NCI-H2227 treated with DMSO at 0.1 percent for 48 hours (cell line): ENCODE measurements around the gene CDHR3.

Experiments
- DNase-seq: peaks from one replicate; lab custom pipeline; 2025; lab: John Stamatoyannopoulos, UW

Gene CDHR3

DNA sequence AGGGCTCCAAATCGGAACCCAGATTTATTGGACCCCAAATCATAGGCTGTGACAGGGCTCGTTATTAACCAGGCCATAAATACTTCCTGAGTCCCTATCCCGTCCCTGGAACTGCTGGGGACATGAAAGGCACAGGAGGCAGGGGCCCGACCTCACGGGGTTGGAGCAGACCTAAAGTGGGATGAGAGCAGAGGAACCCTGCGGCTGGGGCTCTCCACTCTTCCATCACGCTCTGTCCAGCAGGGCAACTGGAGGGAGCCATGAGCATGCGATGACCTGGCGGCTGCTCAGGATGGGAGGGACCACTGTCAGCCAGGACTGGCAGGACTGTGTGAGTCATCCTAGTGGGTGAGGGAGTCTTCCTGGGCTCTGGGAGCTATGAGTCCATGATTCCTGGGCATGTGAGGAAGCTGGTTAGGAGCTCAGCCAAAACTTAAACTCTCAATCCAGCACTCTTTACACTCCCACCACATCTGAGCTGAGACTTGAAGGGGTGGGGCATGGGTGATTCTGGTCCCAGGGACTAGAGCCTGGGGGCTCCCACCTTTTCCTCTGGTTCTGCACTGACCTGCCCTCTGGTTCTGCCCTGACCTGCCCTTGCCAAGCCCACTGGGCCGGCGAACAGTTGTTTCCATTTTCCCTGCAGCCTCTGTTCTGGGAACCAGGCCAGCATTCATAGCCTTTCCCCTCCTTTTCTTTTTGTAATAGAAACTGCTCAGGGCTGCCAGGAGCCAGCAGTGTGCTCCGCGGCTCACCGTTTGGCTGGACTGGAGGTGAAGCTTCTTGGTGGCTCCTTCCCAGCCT is 101.9 kb downstream of the CDHR3 start:
- DNase-seq, result peak; percentile 23

DNA sequence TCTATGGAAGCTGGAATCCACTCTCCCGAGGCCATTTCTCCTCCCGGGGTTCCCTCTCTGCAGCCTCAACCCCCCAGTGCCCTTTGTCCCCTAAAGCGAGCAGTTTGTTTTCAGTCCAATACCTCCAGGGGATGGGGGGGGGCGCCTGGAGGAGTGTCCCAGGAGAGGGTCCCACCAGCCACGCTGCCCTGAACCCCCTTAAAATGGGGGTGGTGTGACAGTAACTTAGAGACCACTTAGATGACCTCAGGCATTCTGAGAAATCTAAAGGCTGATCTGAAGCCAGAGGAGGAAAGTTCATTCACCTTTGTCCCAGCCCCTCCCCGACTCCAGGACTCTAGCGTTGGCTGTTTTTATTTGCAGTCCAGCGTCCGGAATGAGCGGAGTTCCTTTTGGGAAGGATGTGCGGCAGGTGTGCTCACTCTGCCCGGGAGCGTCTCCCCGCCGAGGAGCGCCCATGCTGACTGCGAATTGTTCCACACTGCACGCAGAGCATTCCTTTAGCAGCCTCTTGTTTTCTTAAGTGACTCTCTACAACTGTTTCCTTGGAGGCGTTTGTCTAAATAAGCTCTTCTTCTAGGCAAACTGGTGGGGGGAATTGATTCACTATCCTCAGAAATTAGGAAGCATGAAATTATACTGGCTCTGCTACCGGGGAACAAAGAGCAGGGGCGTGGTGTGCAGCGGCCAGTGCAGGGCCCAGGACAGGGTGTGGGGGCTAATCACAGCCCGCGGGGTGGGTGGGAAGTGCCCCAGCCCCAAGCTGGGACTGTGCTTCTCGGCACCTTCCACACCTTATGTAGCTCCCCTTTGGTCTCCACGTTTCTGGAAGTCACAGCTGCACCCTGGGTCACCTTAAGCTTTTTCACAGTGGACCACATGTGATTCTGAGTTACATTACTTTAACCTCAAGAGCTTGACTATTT is 102.8 kb downstream of the CDHR3 start:
- DNase-seq, result peak; percentile 44

DNA sequence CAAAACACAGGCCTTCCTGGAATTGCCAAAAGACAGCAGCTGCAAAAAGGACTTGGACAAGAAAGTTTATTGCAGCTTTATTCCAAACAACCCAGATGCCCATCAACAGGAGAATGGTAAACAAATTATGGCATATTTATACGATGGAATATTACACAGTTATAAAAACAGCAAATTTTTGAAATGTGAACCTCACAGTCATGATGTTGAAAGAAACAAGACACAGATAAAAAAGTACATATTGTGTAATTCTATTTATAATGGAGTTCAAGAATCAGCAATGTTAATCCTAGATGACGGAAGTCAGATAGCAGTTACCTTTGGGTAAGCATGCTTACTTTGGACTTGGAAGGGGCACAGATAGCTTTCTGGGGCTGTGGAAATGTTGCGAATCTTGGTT is 104.6 kb downstream of the CDHR3 start:
- DNase-seq, result no peak

- no peak for DNase-seq
Measured at GRCh38 chr7:106068538-106068961, 105.5 kb downstream of the CDHR3 start.

DNA sequence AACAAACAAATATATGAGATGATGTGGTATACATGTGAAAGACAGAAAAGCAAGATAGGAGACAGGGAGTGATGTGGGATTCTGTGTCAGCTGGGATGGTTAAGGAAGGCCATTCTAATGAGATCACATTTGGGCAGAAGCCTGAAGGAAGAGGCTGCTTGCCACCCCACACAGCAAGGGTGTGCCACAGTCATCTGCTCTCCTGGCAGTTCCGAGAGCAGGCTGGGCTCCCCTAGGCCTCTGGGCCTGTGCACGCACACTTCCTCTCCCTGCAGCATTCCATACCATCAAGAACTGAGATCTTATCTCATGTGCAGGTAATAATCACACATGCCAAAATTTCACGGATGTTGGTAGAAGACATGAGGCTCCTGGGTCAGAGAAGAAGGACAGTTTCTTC is 105.9 kb downstream of the CDHR3 start:
- no peak for DNase-seq

- no peak for DNase-seq
Measured at GRCh38 chr7:106069471-106070200, 106.6 kb downstream of the CDHR3 start.

GRCh38 chr7:106070201-106070551 is 107.1 kb downstream of the CDHR3 start:
- no peak for DNase-seq

DNA sequence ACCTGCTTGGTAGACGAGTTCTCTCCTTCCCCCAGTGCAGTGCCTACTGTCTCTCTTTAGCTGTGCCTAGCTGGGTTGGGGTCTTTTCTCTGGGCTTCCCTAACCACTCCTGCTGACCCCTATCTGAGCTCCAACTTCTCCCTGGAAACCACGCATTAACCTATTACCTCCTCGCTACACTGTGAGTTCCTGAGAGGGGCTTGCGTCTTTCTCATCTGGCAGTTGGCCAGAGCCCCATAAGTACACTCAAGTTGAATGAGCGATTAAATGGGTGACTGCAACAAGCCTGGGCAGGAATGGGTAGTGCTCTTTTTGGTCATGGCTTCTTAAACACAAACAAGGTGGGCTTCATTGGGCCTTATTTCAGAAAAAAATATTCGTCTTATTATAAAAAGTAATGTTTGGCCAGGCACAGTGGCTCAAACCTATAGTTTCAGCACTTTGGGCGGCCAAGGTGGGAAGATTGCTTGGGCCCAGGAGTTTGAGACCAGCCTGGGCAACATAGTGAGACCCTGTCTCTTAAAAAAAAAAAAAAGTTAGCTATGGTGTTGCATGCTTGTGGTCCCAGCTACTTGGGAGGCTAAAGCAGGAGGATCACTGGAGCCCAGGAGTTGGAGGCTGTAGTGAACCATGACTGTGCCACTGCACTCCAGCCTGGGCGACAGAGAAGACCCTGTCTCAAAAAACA is 107.6 kb downstream of the CDHR3 start:
- DNase-seq, result peak; percentile 62

- DNase-seq, result no peak
Measured at GRCh38 chr7:106071356-106071998, 108.4 kb downstream of the CDHR3 start.

- DNase-seq, result no peak
Measured at GRCh38 chr7:106071999-106072714, 109.1 kb downstream of the CDHR3 start.

GRCh38 chr7:106072715-106073091 is 109.6 kb downstream of the CDHR3 start:
- no peak for DNase-seq

DNA sequence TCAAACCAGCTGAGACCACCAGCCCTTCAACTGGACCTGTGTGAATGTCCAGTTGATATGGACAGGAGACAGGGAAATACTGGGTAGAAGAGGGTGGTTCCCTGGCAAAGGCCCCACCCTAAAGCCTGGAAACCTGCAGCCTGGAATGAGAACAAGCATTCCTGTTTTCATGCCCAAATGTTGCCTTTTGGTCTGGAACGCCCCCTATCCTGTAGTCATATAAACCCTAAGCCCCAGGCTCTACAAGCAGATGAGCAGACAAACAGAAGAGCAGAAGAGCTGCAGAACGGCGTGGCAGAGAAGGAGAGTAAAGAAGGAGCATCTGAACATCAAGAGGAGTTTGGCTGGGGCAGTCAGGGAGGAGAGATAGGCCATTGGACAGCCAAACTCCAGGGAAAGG is 110.6 kb downstream of the CDHR3 start:
- no peak for DNase-seq

GRCh38 chr7:106074257-106074656 is 111.2 kb downstream of the CDHR3 start:
- no peak for DNase-seq

DNA sequence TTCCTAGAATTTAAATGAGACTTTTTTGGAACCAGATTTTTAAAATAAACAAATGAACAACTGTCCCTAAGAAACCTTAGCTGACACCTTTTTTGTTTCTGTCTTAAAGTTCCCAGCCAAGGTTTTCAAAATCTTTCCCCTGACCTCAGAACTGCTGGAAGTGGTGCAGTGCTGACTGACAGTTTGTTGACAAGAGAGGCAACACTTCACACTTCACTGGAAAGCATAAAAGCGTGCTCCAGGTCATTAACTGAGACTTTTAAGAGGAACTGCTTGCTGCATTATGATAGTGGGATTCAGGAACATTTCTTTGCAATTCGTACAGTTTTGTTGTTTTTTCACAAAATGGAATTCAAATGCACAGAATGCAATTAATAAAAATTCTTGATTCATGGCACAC is 112.9 kb downstream of the CDHR3 start:
- no peak for DNase-seq

DNA sequence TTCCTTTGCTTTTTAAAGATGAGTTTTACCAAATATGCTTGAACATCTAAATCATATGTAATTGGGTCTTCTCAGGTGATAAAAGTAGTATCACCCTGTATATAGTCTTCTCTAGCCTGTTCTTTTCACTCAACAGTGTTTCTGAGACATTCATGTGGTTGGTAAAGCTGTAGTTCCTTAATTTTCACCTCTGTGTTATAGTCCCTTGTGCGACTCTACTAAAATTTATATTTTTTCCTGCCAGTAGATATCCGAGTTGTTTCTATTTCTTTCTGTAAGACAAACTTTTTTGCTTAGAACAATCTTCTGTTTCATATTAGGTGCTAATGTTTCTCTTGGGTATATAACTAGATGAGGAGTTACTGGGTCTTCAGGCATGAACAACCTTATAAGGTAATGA is 113.5 kb downstream of the CDHR3 start:
- no peak for DNase-seq

- DNase-seq, result no peak
Measured at GRCh38 chr7:106080300-106080987, 117.4 kb downstream of the CDHR3 start.

DNA sequence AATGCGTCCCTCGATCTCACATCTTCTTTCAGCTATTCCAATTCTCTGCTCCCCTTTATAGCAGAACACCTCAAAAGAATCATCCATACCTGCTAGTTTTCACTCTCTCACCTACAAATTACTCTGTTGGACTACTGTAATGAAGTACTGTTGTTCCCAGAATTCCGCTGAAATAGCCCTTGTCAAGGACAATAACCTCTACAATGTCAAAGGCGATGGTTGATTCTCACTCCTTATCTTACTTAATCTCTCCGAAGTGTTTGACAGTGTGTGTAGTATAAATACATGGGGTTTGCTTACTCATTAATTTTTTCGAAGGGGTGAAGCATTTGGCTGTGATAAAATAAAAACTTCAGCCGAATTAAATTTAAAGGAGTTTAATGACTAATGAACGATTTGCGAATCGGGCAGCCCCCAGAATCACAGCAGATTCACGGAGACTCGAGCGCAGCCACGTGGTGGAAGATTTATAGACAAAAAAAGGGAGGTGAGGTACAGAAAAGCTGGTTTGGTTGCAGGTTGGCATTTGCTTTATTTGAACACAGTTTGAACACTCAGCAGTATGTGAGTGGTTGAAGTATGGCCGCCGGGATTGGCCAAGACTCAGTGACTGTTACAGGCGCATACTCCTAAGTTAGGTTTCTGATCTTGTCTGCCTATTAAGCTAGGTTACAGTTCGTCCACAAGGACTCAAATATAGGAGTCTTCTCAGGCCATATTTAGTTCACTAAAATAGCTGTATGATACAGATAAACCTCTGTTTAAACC is 119.2 kb downstream of the CDHR3 start:
- no peak for DNase-seq
